Panc1 (cell line): ENCODE measurements around the gene MYL9. TPM values are rescaled to one million over a fixed set of nuclear protein-coding genes. Genes with fewer than 3 reads are reported as not detected.

Source experiments
- ATAC-seq: fragments of 200-7000 bp; cut with Tn5 transposase; 2 replicates; pipeline ENCODE4 v1.9.1; 2020; ENCODE audit warnings: mild to moderate bottlenecking, moderate library complexity
- BruUV-seq: library from RNA; stranded (reverse); fragments of 400-500 nt; replicated peaks from 2 replicates; lab custom pipeline; 2021; lab: Mats Ljungman, UMichigan
- CTCF ChIA-PET: fragments of 300-600 bp; sonication (Branson Sonifier 250); formaldehyde crosslinking; loops from one replicate; lab custom pipeline; 2022; ENCODE audit warnings: antibody characterized with exemption; lab: Charles Lee
- POLR2A ChIA-PET: fragments of 300-600 bp; sonication (Branson Sonifier 250); formaldehyde crosslinking; loops from one replicate; lab custom pipeline; 2022; ENCODE audit warnings: antibody characterized with exemption; lab: Charles Lee
- DNase-seq: peaks from one replicate; pipeline ENCODE4 v3.0.0-alpha.2; 2010; ENCODE audit warnings: low read depth, low spot score
- H3K27ac ChIP-seq: 2 replicates; pipeline ENCODE4 v1.5.1; 2011; ENCODE audit warnings: mild to moderate bottlenecking, low read length, inconsistent platforms
- H3K27me3 ChIP-seq: fragments of 200-500 bp; sonication (Bioruptor generic); 2 replicates; pipeline ENCODE4 v1.6.0; 2014; ENCODE audit warnings: low read length, inconsistent platforms; ENCODE audit not compliant: control insufficient read depth, insufficient read depth
- H3K36me3 ChIP-seq: fragments of 200-500 bp; sonication (Bioruptor generic); 2 replicates; pipeline ENCODE4 v1.5.1; 2014; ENCODE audit warnings: inconsistent platforms, mild to moderate bottlenecking, low read length, moderate library complexity; ENCODE audit not compliant: control insufficient read depth, insufficient read depth
- H3K4me1 ChIP-seq: 2 replicates; pipeline ENCODE4 v1.5.1; 2011; ENCODE audit warnings: inconsistent platforms, mild to moderate bottlenecking, low read length, moderate library complexity; ENCODE audit not compliant: control insufficient read depth, insufficient read depth
- H3K4me3 ChIP-seq, 2 experiments: 2 replicates each; pipeline ENCODE4 v1.5.1; 2011 to 2012; ENCODE audit warnings: low read depth in 2 of 2, low read length in 2 of 2, mild to moderate bottlenecking in 2 of 2, inconsistent platforms in 1 of 2, moderate library complexity in 1 of 2
- H3K9me3 ChIP-seq: fragments of 200-500 bp; sonication (Bioruptor generic); 2 replicates; pipeline ENCODE4 v1.5.1; 2014; ENCODE audit warnings: low read depth, mild to moderate bottlenecking, inconsistent platforms, low read length, moderate library complexity; ENCODE audit not compliant: control insufficient read depth, insufficient read depth
- CTCF ChIP-seq: fragments of 450-650 bp; IDR thresholded peaks from 2 replicates; pipeline ENCODE4 v1.5.1; 2017; ENCODE audit warnings: mild to moderate bottlenecking
- POLR2AphosphoS5 ChIP-seq: IDR thresholded peaks from 2 replicates; pipeline ENCODE4 v1.6.1; 2012; ENCODE audit warnings: mild to moderate bottlenecking, low read depth, low read length, moderate library complexity
- REST ChIP-seq, 2 experiments: IDR thresholded peaks; 2 replicates each; pipeline ENCODE4 v1.6.1; 2011 to 2012; ENCODE audit warnings: low read depth in 2 of 2, control low read depth in 1 of 2, low read length in 1 of 2, mild to moderate bottlenecking in 1 of 2, moderate library complexity in 1 of 2; ENCODE audit not compliant: insufficient read depth in 1 of 2
- SIN3A ChIP-seq: IDR thresholded peaks from 2 replicates; pipeline ENCODE4 v1.6.1; 2012; ENCODE audit warnings: low read depth, mild to moderate bottlenecking, low read length, moderate library complexity, borderline replicate concordance; ENCODE audit not compliant: insufficient read depth
- TCF7L2 ChIP-seq: IDR thresholded peaks from 2 replicates; pipeline ENCODE4 v1.6.1; 2011; ENCODE audit warnings: mild to moderate bottlenecking, low read depth, low read length, inconsistent platforms
- in situ Hi-C: cut with HindIII; loops from 2 replicates; pipeline ENCODE4 v1.10.0; 2016; ENCODE audit warnings: low sequenced_read_pairs, low pct_unique_long_range_greater_than_20kb
- intact Hi-C: fragments of 100-400 bp; cut with micrococcal nuclease; formaldehyde crosslinking; loops from one replicate; pipeline ENCODE4 v1.10.0; 2022; ENCODE audit not compliant: unreplicated experiment
- total RNA-seq: library from RNA; stranded (reverse); gene quantifications from one replicate; pipeline ENCODE4 v1.2.1, GENCODE V29; 2021; ENCODE audit not compliant: unreplicated experiment

Gene MYL9
- total RNA-seq, 1 experiment from 2014 or later, result 107 TPM

DNA sequence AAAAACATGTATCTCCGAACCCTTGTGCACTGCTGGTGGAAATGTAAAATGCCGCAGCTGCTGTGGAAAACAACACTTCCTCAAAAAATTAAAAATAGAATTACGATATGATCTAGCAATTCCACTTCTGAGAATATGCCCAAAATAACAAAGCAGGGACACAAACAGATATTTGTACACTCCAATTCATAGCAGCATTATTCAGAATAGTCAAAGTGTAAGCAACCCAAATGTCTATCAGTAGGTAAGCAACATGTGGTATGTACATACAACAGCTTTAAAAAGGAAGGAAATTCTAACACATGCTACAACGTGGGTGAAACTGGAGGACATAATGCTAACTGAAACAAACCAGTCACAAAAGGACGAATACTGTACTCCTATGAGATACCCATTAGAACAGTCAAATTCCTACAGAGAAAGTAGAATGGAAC, 58.6 kb downstream of the MYL9 start:
- 0 out of 2 replicates have a peak, but pooled peaks cover 2% of the 10 kb centered on the region for H3K4me1 ChIP-seq
- H3K27me3 ChIP-seq, result no peaks in the 10 kb centered on the region
- no peak overlapping the region for H3K4me3 ChIP-seq
- H3K27ac ChIP-seq, result no peak overlapping the region
- no TSS peak for BruUV-seq
- ChIA-PET POLR2A (no interaction called here), CTCF (interaction anchor here (0.5 kb wide), 1 partner anchor 40 kb away, joined by 4 read pairs; no protein-coding TSS in a partner anchor)
- intact Hi-C loops, result no loop called here
- H3K9me3 ChIP-seq, result no peaks in the 10 kb centered on the region
- H3K36me3 ChIP-seq, result no peaks in the 10 kb centered on the region
- in situ Hi-C loops, result no loop called here
- TF ChIP-seq CTCF (no peak), POLR2AphosphoS5 (no peak), SIN3A (no peak), REST (IDR thresholded peaks at IDR 0.05; ENCODE audit: insufficient read depth in 1 of 2, low read depth in 2 of 2, low read length in 1 of 2) (no peak), TCF7L2 (no peak)
- DNase-seq (no peak), ATAC-seq (no peak)

Other genes starting within 250 kb of the MYL9 start
- gene DLGAP4, start 235.2 kb upstream of the MYL9 start, total RNA-seq, result 52.5 TPM
- gene TGIF2, start 32.1 kb downstream of the MYL9 start, total RNA-seq, result 18.0 TPM
- 118 TPM for gene RAB5IF, start 64.3 kb downstream of the MYL9 start, total RNA-seq
- gene SLA2, start 104.7 kb downstream of the MYL9 start, total RNA-seq, result 0.13 TPM
- 36.0 TPM for gene NDRG3, start 204.6 kb downstream of the MYL9 start, total RNA-seq
- gene DSN1, start 232.2 kb downstream of the MYL9 start, total RNA-seq, result 27.2 TPM